Cardiac septum (tissue), 1 donor: ENCODE data around the gene SIRT4. TPM values are rescaled to one million over a fixed set of nuclear protein-coding genes. Genes with fewer than 3 reads are reported as not detected.
"Not testable (repeated sequence)": the region's sequence is repeated elsewhere in the genome, so short reads cannot be mapped to it uniquely, and the experiment has no call there.

ENCODE experiments used
- DNase-seq: peaks from one replicate; pipeline ENCODE4 v3.0.0-alpha.2; 2020; ENCODE audit warnings: low spot score
- intact Hi-C: fragments of 100-400 bp; cut with DNase I; formaldehyde crosslinking; loops from one replicate; pipeline ENCODE4 v1.14.0; 2022
- long read RNA-seq: library from polyadenylated mRNA; unstranded; transcript quantifications from one replicate; pipeline ENCODE4 v2.0.0, GENCODE V29; 2021
- total RNA-seq: library from RNA; stranded (reverse); fragmentation: NEBNext Ultra II Directional; extraction: Animal tissue kit (Norgen Biotek cat#: 25700); gene quantifications from one replicate; pipeline ENCODE4 v1.2.1, GENCODE V29; 2021
- donor health status: DM: no; HTN: no; CAD: no.

The SIRT4 gene
- 2.4 TPM for total RNA-seq
- long read RNA-seq, partial matches to known transcripts, result 1 of 2 reads
- long read RNA-seq, other reads (novel, unspliced or antisense), result 1 of 2 reads

GRCh38 chr12:120301962-120302815 is at the start of gene SIRT4:
Gene SIRT4 (plus strand): TSS chr12:120302321. CDS start chr12:120303562, 1,241 bp downstream.
- intact Hi-C loops, result no loop called here
- peak; percentile 91 for DNase-seq

- intact Hi-C loops, DNase-seq: not testable (repeated sequence)
Observed at GRCh38 chr12:120253313-120253712, 48.8 kb upstream of the SIRT4 start.

GRCh38 chr12:120254809-120255208 is 47.3 kb upstream of the SIRT4 start:
- intact Hi-C loops, result no loop called here
- DNase-seq, result no peak

GRCh38 chr12:120257041-120257821 is 44.9 kb upstream of the SIRT4 start:
- DNase-seq, result no peak
- intact Hi-C loops, result no loop called here

- no peak for DNase-seq
- intact Hi-C loops, result no loop called here
Observed at GRCh38 chr12:120258323-120258896, 43.7 kb upstream of the SIRT4 start.

- DNase-seq, result no peak
- intact Hi-C loops, result loop anchor here (10.0 kb wide), 1 partner anchor 145 kb away; the partner anchor contains the start of gene RAB35
Observed at GRCh38 chr12:120259418-120260202, 42.5 kb upstream of the SIRT4 start.

- intact Hi-C loops, result loop anchor here (10.0 kb wide), 1 partner anchor 146 kb away; the partner anchor contains the start of gene RAB35
- DNase-seq, result no peak
Observed at GRCh38 chr12:120260607-120261006, 41.5 kb upstream of the SIRT4 start.

GRCh38 chr12:120261951-120262851 is 39.9 kb upstream of the SIRT4 start:
- intact Hi-C loops, result loop anchor here (10.0 kb wide), 1 partner anchor 147 kb away; the partner anchor contains the start of gene RAB35
- no peak for DNase-seq

GRCh38 chr12:120262852-120263747 is 39.0 kb upstream of the SIRT4 start:
- no peak for DNase-seq
- intact Hi-C loops, result loop anchor here (10.0 kb wide), 1 partner anchor 148 kb away; the partner anchor contains the start of gene RAB35

- intact Hi-C loops, result loop anchor here (10.0 kb wide), 1 partner anchor 149 kb away; the partner anchor contains the start of gene RAB35
- DNase-seq, result no peak
Observed at GRCh38 chr12:120263748-120264085, 38.4 kb upstream of the SIRT4 start.

- intact Hi-C loops, result loop anchor here (10.0 kb wide), 1 partner anchor 149 kb away; the partner anchor contains the start of gene RAB35
Observed at GRCh38 chr12:120264086-120264903, 37.8 kb upstream of the SIRT4 start.

GRCh38 chr12:120264904-120265472 is 37.1 kb upstream of the SIRT4 start:
- intact Hi-C loops, result loop anchor here (1.0 to 10.0 kb wide), 2 partner anchors 37 to 150 kb away; partner anchors contain the start of gene RAB35
- no peak for DNase-seq

More at GRCh38 chr12:120264086-120264903, 37.8 kb upstream of the SIRT4 start:
- no peak for DNase-seq

- intact Hi-C loops, result loop anchor here (1.0 to 10.0 kb wide), 3 partner anchors 25 to 151 kb away; partner anchors contain the start of genes RAB35 and RNU4-2
- peak; percentile 97 for DNase-seq
Observed at GRCh38 chr12:120265473-120266179, 36.5 kb upstream of the SIRT4 start, which contains the start of gene PXN. Gene PXN (minus strand): TSS chr12:120265730. CDS start chr12:120265629, 101 bp downstream.

GRCh38 chr12:120266180-120266870 is 35.8 kb upstream of the SIRT4 start:
- no peak for DNase-seq
- intact Hi-C loops, result loop anchor here (2.0 to 10.0 kb wide), 2 partner anchors 24 to 152 kb away; partner anchors contain the start of genes RAB35 and RNU4-2
